SU-DHL-6 (cell line): Measurements from ENCODE around the gene MOGAT3.

ENCODE experiments used
- CTCF ChIP-seq: fragments of 200-600 bp; sonication (generic); IDR thresholded peaks from one replicate; pipeline ENCODE4 v1.5.1; 2017; ENCODE audit warnings: antibody characterized with exemption, mild to moderate bottlenecking, low read length, moderate library complexity; ENCODE audit not compliant: insufficient read depth, poor library complexity, severe bottlenecking
- EZH2phosphoT487 ChIP-seq: fragments of 200-600 bp; sonication (generic), shearing (Covaris generic); conservative IDR thresholded peaks from 2 replicates; pipeline ENCODE4 v1.6.1; 2018; ENCODE audit warnings: mild to moderate bottlenecking, antibody characterized with exemption, low read length, moderate library complexity, mixed read lengths

GRCh38 chr7:101211501-101211900, 10.7 kb upstream of the MOGAT3 start:
- TF ChIP-seq CTCF (no peak), EZH2phosphoT487 (no peak)
